BJ (cell line): ENCODE results near the gene SYNE3. TPM values are rescaled to one million over a fixed set of nuclear protein-coding genes. Genes with fewer than 3 reads are reported as not detected.

ENCODE experiments used
- CTCF ChIA-PET: fragments of 350-600 bp; formaldehyde crosslinking; extraction: SDS; loops from one replicate; lab custom pipeline; 2021; ENCODE audit warnings: antibody characterized with exemption, inconsistent platforms; lab: Yijun Ruan, JAX
- POLR2A ChIA-PET: fragments of 300-600 bp; sonication (Branson Sonifier 250); formaldehyde crosslinking; extraction: SDS; loops from one replicate; lab custom pipeline; 2021; ENCODE audit warnings: antibody characterized with exemption; lab: Charles Lee
- DNase-seq: peaks from one replicate; pipeline ENCODE4 v3.0.0-alpha.2; 2011; ENCODE audit warnings: low read depth
- H3K27me3 ChIP-seq: 2 replicates; pipeline ENCODE4 v1.6.0; 2011; ENCODE audit warnings: low read length; ENCODE audit not compliant: control insufficient read depth, insufficient read depth
- H3K36me3 ChIP-seq: 2 replicates; pipeline ENCODE4 v1.5.1; 2011; ENCODE audit warnings: low read length; ENCODE audit not compliant: control insufficient read depth, insufficient read depth
- H3K4me3 ChIP-seq: 2 replicates; pipeline ENCODE4 v1.5.1; 2011; ENCODE audit warnings: low read depth, mild to moderate bottlenecking, control low read depth, low read length
- CTCF ChIP-seq: IDR thresholded peaks from 2 replicates; pipeline ENCODE4 v1.5.1; 2011; ENCODE audit warnings: low read depth, mild to moderate bottlenecking, control low read depth, inconsistent platforms, low read length, moderate library complexity; ENCODE audit not compliant: insufficient read depth
- polyA plus RNA-seq: library from polyadenylated mRNA; depleted of rRNA; stranded (reverse); fragments of >200 nt; gene quantifications from 2 replicates; pipeline ENCODE4 v1.2.3, GENCODE V29; 2011

The SYNE3 gene
- polyA plus RNA-seq, 1 experiment = 3.5 TPM

GRCh38 chr14:95551435-95551834 lies 35.0 kb upstream of the SYNE3 start:
- no peak overlapping the region for H3K4me3 ChIP-seq
- no peaks in the 10 kb centered on the region for H3K27me3 ChIP-seq
- POLR2A ChIA-PET = no interaction called here
- no peaks in the 10 kb centered on the region; the same call in 1 of the 2 replicates for H3K36me3 ChIP-seq
- DNase-seq = no peak
- TF ChIP-seq CTCF = no peak
- CTCF ChIA-PET = interaction anchor here (0.6 to 2.1 kb wide), 2 partner anchors 10 to 84 kb away, joined by 3 to 8 read pairs; no protein-coding TSS in a partner anchor

GRCh38 chr14:95549656-95550585 lies 33.5 kb upstream of the SYNE3 start:
- Histone ChIP-seq H3K27me3 (no peaks in the 10 kb centered on the region), H3K4me3 (no peak overlapping the region), H3K36me3 (no peaks in the 10 kb centered on the region; the same call in 1 of the 2 replicates)
- DNase-seq = no peak
- ChIA-PET CTCF (interaction anchor here (2.1 kb wide), 1 partner anchor 10 kb away, joined by 13 read pairs; no protein-coding TSS in a partner anchor), POLR2A (no interaction called here)
- TF ChIP-seq CTCF = no peak

- Histone ChIP-seq H3K4me3 (no peak overlapping the region), H3K27me3 (no peaks in the 10 kb centered on the region), H3K36me3 (no peaks in the 10 kb centered on the region; the same call in none of the 2 replicates)
- DNase-seq = no peak
- no peak for TF ChIP-seq CTCF
- CTCF ChIA-PET = interaction anchor here (2.1 kb wide), 1 partner anchor 11 kb away, joined by 13 read pairs; no protein-coding TSS in a partner anchor
- POLR2A ChIA-PET = interaction anchor here (0.6 kb wide), 1 partner anchor 66 kb away, joined by 5 read pairs; no protein-coding TSS in a partner anchor
Measured at GRCh38 chr14:95548328-95548929, 32.0 kb upstream of the SYNE3 start.

- ChIA-PET POLR2A (no interaction called here), CTCF (interaction anchor here (1.3 to 2.1 kb wide), 4 partner anchors 10 to 14 kb away, joined by 4 to 19 read pairs (median 9); no protein-coding TSS in a partner anchor)
Measured at GRCh38 chr14:95547626-95548327, 31.3 kb upstream of the SYNE3 start.

More at GRCh38 chr14:95547626-95548327, 31.3 kb upstream of the SYNE3 start:
- H3K36me3 ChIP-seq = no peaks in the 10 kb centered on the region; the same call in none of the 2 replicates
- no peak for TF ChIP-seq CTCF
- H3K4me3 ChIP-seq = no peak overlapping the region
- no peaks in the 10 kb centered on the region for H3K27me3 ChIP-seq
- no peak for DNase-seq
